ENCODE results near the gene REM1.
"Not testable (repeated sequence)": the region's sequence is repeated elsewhere in the genome, so short reads cannot be mapped to it uniquely, and the experiment has no call there.

REM1 gene, protein sequence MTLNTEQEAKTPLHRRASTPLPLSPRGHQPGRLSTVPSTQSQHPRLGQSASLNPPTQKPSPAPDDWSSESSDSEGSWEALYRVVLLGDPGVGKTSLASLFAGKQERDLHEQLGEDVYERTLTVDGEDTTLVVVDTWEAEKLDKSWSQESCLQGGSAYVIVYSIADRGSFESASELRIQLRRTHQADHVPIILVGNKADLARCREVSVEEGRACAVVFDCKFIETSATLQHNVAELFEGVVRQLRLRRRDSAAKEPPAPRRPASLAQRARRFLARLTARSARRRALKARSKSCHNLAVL

DNA sequence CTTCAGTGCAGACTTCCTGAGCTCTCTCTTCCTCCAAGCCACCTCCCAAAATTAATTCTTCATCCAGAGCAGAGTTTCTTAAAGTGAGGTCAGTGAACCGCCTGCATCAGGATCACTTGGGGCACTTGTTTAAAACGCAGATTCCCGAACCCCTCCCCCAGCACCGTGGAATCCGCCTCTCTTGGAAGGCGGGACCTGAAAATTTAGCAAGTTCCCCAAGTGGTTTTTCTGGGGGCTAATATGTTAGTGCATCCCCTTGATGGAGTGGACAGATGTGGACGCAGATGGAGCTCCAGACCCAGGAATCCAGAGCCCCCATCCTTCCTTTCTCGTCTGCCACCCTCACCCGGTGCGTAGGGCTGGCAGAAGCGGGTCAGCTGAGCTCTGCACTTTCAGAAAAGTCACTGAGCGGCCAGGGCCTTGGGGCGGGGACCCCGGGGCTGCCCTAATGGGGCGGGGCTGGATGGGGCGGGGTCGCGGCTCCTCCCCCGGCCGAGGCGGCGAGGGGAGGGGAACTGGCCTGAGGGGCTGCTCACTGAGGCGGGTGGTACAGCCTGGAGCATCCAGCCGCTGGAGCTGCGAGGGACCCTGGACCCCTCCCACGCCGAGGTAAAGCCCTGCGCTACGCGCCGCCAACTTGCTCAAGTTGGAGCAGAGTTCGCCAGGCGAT lies at the start of gene REM1, which contains the start of gene DEFB124:
Gene REM1, plus strand, starts transcription at position 531 of the 670 bp plus-strand sequence. CDS start 1,158 bp downstream, outside the sequence.
Gene DEFB124, minus strand, starts transcription at position 370 of the 670 bp plus-strand sequence. CDS start 2,114 bp downstream, outside the sequence.
- no peak for DNase-seq

DNA sequence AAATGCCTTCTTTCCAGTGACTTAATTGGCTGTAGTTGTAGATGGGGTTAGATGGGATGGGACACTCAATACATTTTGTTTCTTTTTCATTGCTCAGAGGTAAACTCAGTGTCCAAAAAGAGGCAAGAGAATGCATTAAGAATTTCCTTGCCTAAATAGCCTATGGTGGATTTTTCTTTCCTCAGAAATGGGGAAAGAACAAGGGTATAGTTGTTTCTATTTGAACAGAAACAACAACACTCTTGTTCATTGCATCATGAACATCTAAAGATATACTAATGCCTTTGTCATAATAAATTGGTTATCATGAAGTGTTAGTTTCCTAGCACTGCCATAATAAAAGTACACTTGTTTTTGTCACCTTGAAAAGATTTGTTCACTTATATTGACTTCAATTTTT lies 49.3 kb upstream of the REM1 start:
- no peak for DNase-seq

DNA sequence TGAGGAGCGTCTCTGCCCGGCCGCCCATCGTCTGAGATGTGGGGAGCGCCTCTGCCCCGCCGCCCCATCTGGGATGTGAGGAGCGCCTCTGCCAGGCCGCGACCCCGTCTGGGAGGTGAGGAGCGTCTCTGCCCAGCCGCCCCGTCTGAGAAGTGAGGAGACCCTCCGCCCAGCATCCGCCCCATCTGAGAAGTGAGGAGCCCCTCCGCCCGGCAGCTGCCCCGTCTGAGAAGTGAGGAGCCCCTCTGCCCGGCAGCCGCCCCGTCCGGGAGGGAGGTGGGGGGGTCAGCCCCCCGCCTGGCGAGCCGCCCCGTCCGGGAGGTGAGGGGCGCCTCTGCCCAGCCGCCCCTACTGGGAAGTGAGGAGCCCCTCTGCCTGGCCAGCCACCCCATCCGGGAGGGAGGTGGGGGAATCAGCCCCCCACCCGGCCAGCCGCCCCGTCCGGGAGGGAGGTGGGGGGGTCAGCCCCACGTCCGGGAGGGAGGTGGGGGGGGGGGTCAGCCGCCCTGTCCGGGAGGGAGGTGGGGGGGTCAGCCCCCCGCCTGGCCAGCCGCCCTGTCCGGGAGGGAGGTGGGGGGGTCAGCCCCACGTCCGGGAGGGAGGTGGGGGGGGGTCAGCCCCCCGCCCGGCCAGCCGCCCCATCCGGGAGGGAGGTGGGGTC lies 48.1 kb upstream of the REM1 start:
- DNase-seq: not testable (repeated sequence)

DNA sequence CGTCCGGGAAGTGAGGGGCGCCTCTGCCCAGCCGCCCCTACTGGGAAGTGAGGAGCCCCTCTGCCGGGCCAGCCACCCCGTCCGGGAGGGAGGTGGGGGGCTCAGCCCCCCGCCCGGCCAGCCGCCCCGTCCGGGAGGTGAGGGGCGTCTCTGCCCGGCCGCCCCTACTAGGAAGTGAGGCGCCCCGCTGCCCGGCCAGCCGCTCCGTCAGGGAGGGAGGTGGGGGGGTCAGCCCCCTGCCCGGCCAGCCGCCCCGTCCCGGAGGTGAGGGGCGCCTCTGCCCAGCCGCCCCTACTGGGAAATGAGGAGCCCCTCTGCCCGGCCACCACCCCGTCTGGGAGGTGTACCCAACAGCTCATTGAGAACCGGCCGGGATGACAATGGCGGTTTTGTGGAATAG lies 47.5 kb upstream of the REM1 start:
- DNase-seq: not testable (repeated sequence)

DNA sequence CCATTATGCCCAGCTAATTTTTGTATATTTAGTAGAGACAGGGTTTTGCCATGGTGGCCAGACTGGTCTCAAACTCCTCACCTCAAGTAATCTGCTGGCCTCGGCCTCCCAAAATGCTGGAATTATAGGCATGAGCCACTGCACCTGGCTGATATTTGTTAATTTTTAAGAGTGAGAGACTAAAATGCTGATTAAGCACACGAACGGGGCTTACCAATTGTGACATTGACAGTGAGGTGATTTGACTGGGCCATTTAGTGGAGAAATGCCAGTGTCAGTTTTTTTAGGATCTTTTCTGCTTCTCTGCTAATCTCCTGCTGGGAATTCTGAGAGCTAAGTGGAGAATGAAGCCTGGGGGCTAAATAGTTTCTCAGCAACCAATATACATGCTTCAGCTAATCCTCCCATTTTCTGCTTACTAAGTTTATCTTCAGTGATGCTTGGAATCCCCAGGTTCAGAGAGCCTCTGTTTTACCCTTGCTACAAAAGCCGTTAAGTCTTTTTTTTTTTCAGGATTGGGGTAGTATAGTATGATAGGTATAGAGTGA lies 44.4 kb upstream of the REM1 start:
- DNase-seq: no peak

DNA sequence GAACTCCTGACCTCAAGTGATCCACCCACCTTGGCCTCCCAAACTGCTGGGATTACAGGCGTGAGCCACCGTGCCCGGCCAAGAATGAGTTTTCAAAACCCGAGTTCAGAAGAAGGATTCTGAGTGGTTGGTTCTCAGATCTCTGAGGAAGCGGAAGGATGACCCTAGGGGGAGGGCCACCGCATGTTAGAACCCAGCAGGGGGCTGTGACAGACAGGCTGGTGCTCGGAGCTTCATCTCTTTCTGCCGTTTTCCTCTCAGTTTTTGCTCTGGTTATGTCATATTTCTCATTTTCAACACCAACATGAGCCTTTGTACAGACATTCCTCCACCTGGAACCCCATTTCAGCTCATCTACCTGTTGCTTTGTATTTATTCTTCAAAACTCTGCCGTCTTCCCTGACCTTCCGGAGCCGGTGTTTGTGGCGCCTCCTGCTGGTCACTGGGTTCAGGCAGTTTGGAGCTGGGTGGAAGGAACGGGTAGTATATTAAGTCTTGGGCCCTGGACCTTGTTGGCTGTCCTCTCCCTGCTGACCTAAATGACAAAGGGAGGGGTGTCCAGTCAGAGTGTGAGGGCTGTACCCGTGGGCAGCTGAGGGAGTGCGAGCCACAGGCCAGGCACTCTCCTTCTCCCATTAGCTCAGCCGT lies 35.0 kb upstream of the REM1 start, which contains the start of gene DEFB123:
Gene DEFB123, plus strand, starts transcription at position 621 of the 648 bp plus-strand sequence. CDS start 67 bp downstream, outside the sequence.
- no peak for DNase-seq

DNA sequence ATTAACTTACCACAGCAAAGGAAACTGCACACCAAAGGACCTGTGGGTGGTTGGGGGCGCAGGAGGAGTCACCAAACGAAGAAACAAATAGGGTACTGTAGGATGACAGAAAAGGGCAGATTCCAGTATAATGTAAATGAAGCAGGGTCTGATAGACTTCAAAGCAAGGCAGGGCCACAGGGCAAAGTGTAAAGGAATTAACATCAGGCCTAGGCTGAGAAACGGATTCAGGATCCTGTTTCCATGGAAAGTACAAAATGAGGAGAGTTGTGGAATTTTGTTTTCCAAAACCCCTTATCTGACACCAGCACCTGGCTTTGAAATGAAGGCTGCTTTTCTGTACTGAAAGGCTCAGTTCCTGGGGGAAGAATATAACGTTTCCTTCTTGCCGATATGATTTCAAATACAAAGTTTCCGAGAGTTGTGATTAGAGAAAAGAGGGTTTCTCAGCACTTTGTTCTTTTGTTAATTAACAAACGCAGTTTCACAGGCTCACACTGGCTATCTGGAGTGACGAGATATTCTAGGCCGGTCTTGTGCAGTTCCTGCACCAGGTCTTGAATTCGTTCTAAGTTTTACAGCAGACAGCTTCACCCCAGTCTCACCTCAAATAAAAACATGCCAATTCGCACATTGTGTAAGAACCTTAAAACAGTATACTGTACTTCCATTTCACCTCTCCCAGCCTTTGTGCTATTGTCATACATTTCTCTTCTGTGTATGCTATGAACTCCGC lies 28.8 kb upstream of the REM1 start:
- DNase-seq: no peak

DNA sequence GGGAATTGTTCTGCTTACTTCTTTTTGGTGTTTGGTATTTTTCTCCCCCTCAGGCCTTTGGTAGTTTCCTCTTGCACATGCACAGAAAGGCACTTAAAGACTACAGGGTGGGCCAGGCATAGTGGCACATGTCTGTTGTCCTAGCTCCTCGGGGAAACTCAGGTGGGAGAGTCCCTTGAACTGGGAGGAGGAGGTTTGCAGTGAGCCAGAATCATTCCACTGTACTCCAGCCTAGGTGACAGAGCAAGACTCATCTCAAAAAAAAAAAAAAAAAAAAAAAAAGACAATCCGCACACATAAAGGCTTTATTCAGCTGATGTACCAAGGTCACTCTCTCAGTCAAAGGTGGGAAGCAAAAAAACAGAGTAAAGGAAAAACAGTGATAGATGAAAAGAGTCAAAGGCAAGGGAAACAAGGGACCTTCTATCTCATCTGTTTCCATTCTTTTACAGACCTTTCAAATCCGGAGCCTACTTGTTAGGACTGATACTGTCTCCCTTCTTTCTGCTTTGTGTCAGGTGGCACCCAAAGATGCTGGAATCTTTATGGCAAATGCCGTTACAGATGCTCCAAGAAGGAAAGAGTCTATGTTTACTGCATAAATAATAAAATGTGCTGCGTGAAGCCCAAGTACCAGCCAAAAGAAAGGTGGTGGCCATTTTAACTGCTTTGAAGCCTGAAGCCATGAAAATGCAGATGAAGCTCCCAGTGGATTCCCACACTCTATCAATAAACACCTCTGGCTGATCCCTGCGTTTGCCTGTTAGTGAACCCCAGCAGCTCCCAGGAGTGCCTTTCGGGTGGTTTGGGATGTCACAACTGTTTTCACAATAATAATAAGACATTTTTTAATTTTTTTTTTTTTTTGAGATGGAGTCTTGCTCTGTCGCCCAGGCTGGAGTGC lies 25.3 kb upstream of the REM1 start:
- no peak for DNase-seq

DNA sequence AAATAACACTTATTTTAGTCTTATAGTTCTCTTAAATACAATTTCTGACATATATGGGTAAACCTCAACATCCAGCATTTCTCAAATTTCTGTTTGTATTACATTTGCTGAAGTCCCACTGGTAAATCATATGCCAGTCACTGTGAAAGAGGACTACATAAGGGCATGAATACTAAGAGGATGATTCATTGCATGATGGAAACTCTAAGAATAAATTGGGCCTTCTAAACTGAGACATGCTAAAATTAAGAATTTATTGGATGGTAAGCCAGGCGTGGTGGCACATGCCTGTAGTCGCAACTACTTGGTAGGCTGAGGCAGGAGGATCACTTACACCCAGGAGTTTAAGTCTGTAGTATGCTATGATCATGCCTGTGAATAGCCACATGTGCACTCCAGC lies 22.5 kb upstream of the REM1 start:
- DNase-seq: no peak

DNA sequence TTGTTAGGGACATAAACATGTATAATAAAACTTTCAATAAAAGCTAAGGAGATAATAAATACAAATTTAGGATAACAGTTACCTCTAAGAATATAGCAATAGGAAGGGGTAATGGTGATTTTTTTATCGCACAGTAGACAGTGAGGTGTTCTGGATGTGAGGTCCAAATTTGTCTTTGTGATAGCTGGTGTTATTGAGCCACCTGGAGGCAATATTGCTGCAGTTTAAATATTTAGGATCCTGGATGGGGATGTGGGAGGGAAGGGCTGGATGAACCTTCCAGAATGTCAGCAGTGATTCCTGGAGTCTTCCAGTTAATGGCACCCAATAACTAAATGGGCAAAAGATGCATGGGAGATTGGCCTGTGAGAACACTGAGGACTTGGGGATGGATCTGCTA lies 20.7 kb upstream of the REM1 start:
- no peak for DNase-seq

DNA sequence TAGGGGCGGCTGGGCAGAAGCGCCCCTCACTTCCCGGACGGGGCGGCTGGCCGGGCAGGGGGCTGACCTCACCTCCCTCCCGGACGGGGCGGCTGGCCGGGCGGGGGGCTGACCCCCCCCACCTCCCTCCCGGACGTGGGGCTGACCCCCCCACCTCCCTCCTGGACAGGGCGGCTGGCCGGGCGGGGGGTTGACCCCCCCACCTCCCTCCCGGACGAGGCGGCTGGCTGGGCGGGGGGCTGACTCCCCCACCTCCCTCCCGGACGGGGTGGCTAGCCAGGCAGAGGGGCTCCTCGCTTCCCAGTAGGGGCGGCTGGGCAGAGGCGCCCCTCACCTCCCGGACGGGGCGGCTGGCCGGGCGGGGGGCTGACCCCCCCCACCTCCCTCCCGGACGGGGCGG lies 4.1 kb upstream of the REM1 start:
- DNase-seq: not testable (repeated sequence)

DNA sequence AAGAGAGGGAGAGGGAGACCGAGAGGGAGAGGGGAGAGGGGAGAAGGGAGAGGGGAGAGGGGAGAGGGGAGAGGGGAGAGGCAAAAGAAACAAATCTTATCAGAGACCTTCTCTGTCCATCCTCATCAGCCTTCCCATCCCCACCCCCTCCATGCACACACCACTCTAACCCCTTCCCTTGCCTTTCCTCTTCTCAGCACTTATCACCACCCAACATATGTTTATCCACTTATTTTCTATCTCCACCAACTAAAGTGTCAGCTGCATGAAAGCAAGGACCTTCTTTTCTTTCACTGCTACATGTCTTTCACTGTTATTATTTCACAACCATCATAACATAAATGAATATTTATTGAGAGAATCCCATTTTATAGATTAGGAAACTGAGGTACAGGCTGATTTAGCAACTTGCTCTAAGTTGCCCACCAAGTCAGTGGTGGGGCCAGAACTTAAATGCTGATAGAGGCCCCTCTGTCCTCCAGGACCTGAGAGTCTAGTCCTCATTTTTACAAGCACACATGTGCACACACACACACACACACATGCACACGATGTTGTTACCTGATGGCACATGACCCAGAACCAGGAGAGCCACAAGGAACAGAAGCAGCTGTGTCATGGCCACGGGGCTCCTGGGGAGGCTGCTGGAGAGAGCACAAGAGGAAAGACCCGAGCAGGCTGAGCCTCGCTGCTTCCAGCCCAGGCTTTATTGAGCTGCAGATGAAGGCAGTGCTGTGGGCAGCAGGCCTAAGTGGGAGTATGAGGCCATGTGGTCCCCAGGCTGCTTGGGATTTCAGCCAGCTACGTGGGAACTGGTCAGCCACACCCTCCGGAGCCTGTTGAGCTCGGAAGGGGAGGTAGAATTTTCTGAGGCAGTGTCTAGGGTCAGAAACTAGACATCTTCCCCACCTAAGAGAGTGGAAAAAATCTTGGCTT lies 2.4 kb upstream of the REM1 start:
- no peak for DNase-seq

DNA sequence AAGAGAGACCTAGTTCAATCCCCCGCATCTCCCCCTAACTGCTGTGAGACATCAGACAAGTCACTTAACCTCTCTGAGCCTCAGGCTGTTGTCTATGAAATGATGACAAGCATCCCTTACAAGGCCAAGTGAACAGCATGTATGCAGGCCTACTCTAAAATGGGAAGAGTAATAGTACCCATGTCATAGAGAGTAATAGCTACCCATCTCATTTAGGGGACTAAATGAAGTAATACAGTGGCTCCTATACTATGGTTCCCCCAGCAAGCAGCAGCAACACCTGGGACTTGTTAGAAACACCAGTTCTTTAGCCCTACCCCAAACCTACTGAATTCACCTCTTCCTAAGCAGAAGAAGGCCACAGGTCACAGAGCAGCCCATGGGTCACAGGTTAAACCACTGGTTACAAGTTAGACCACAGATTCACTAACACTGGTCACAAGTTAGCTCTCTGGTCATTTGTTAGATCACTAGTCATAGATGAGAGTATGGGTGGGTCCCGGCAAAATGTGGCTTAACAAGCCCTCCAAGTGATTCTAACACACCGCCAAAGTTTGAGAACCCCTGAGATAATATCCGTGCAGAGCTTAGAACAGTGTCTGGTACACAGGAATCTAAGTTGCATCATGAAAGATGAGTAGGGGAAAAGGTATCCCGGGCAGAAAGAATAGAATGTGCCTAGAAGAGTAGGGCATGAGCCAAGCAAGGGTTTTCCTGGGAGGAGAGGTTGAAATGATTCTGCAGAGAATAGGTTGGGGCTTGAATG lies 1.6 kb upstream of the REM1 start:
- DNase-seq: no peak

DNA sequence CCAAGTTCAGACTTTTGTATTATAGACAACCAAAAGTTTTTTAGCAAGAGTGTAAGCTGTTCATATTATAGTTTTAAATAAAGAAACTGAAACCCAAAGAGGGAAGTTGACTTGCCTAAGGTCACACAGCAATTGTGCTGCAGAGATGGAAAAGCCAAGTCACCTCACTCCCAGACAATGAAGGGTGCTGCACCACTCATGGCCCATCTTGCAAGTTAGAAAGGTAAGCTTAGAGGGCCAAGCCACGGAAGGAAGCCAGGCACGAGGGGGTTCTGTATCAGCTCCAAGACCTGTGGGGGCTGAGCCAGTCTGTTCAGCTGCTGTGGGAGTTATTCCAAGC lies 1.0 kb upstream of the REM1 start:
- DNase-seq: peak; percentile 30 to 36

DNA sequence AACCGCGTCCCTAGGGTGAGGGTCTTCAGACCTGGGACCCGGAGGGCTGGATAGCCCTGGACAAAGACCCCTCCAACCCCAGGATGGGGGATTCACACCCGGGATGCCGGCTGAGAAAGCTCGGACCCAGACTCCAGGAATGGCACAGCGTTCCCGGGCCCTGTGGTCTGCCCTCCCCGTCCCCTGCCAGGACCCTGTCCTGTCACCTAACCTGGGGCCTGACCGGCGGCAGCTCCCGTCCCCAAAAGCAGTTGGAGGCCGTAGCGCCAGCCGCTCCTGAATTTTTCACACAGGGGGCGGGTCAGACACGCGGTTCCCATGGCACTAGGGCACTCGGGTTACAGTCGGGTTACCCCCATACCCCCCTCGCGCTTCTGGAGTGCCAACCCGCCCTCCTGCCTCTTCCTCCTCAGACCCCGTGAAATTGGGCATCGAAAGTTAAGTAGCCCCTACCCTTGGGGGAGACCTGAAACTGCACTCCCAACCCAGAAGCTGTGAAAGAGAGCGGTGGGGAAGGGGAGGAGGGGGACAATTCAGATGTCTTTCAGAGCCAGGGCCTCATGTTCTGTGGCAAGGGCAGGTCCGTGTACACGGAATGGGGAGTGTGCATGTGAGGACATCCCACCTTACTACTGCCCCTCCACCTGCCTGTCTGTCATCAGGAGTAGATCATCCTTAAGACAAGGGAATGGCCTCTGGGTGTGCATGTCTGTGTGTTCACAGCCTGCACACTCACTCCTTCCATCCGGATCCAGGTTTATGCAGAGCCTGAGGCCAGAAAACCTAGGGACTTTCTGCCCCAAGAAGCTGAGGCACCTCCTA lies 595 bp downstream of the REM1 start:
- no peak for DNase-seq

DNA sequence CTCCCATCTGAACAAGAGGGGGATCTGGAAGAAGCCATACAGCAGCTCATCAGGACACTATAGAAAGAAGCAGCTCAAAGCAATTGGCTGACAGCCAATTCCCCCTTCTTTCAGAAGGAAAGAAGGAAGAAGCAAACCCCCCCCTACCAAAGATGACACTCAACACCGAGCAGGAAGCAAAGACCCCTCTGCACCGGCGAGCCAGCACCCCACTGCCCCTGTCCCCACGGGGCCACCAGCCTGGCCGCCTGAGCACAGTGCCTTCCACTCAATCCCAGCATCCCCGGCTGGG lies 1.2 kb downstream of the REM1 start:
- DNase-seq: no peak

DNA sequence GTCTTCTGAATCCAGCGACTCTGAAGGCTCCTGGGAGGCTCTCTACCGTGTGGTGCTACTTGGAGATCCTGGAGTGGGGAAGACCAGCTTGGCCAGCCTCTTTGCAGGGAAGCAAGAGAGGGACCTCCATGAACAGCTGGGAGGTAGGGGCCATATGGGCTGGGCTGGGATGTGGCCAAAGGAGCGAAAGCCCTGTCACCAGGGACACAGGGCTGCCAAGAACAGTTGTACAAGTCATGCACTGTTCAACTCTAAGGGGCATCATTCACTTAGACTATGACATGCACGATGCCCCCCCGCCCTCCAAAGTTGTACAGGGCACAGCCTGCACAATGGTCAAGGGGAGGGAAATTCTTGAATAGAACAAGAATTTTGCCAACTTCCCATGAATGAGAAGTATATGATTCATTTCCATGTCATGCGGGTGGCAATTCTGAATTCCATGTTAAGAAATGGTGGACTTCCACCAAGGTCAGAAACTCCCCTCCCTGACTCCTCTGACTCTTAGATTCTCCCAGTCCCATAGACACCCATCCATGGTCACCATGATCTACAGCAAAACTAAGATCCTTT lies 1.6 kb downstream of the REM1 start:
- DNase-seq: peak; percentile 23 to 53

DNA sequence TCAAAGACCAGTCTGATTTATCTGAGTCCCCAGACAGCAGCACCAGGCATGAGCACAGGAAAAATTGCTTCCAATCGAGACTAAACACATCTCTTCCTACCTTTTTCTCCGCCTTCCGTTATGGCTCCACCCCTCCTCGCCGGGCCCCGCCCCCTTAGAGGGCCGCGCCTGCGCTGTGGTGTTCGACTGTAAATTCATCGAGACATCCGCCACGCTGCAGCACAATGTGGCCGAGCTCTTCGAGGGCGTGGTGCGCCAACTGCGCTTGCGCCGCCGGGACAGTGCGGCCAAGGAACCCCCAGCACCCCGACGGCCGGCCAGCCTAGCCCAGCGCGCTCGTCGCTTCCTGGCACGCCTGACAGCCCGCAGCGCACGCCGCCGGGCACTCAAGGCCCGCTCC lies 8.9 kb downstream of the REM1 start:
- no peak for DNase-seq

All from inflammatory macrophage treated with lipopolysaccharide for 1 hour (primary cell).